ENCODE data around the gene CELF4.
A peak's percentile ranks its signal among the peaks of the same experiment; 100 is the strongest.

Gene CELF4

GRCh38 chr18:37505321-37505720, 60.3 kb downstream of the CELF4 start:
- DNase-seq = no peak
- no peak for TF ChIP-seq CTCF (IDR thresholded peaks at IDR 0.05; ENCODE audit: low read depth, low read length)
- no peaks in the 10 kb centered on the region for H3K36me3 ChIP-seq
- H3K27ac ChIP-seq = no peak overlapping the region
- no peak overlapping the region for H3K4me3 ChIP-seq (ENCODE audit: low read depth, low read length)
- H3K9me3 ChIP-seq (ENCODE audit: severe bottlenecking) = peaks cover 11% of the 10 kb centered on the region
- H3K27me3 ChIP-seq (ENCODE audit: insufficient read depth, low read depth, severe bottlenecking) = no peaks in the 10 kb centered on the region

GRCh38 chr18:37502601-37503000, 63.0 kb downstream of the CELF4 start:
- H3K4me3 ChIP-seq (ENCODE audit: low read depth, low read length) = no peak overlapping the region
- no peaks in the 10 kb centered on the region for H3K9me3 ChIP-seq (ENCODE audit: severe bottlenecking)
- H3K27me3 ChIP-seq (ENCODE audit: insufficient read depth, low read depth, severe bottlenecking) = no peaks in the 10 kb centered on the region
- no peaks in the 10 kb centered on the region for H3K36me3 ChIP-seq
- DNase-seq = no peak
- TF ChIP-seq CTCF (IDR thresholded peaks at IDR 0.05; ENCODE audit: low read depth, low read length) = no peak
- no peak overlapping the region for H3K27ac ChIP-seq

GRCh38 chr18:37502036-37502435, 63.6 kb downstream of the CELF4 start:
- Histone ChIP-seq H3K9me3 (ENCODE audit: severe bottlenecking) (no peaks in the 10 kb centered on the region), H3K36me3 (no peaks in the 10 kb centered on the region), H3K27me3 (ENCODE audit: insufficient read depth, low read depth, severe bottlenecking) (no peaks in the 10 kb centered on the region), H3K4me3 (ENCODE audit: low read depth, low read length) (no peak overlapping the region), H3K27ac (no peak overlapping the region)
- TF ChIP-seq CTCF (IDR thresholded peaks at IDR 0.05; ENCODE audit: low read depth, low read length) = no peak
- DNase-seq = no peak

GRCh38 chr18:37501136-37501535, 64.5 kb downstream of the CELF4 start:
- H3K27ac ChIP-seq = no peak overlapping the region
- no peaks in the 10 kb centered on the region for H3K36me3 ChIP-seq
- no peak overlapping the region for H3K4me3 ChIP-seq (ENCODE audit: low read depth, low read length)
- no peak for TF ChIP-seq CTCF (IDR thresholded peaks at IDR 0.05; ENCODE audit: low read depth, low read length)
- no peaks in the 10 kb centered on the region for H3K9me3 ChIP-seq (ENCODE audit: severe bottlenecking)
- H3K27me3 ChIP-seq (ENCODE audit: insufficient read depth, low read depth, severe bottlenecking) = no peaks in the 10 kb centered on the region
- DNase-seq = no peak

- Histone ChIP-seq H3K36me3 (no peaks in the 10 kb centered on the region), H3K9me3 (ENCODE audit: severe bottlenecking) (no peaks in the 10 kb centered on the region), H3K4me3 (ENCODE audit: low read depth, low read length) (no peak overlapping the region), H3K27me3 (ENCODE audit: insufficient read depth, low read depth, severe bottlenecking) (no peaks in the 10 kb centered on the region), H3K27ac (no peak overlapping the region)
- TF ChIP-seq CTCF (IDR thresholded peaks at IDR 0.05; ENCODE audit: low read depth, low read length) = no peak
- no peak for DNase-seq
Measured at GRCh38 chr18:37499913-37500312, 65.7 kb downstream of the CELF4 start.

- Histone ChIP-seq H3K36me3 (no peaks in the 10 kb centered on the region), H3K27ac (no peak overlapping the region), H3K9me3 (ENCODE audit: severe bottlenecking) (no peaks in the 10 kb centered on the region), H3K4me3 (ENCODE audit: low read depth, low read length) (no peak overlapping the region), H3K27me3 (ENCODE audit: insufficient read depth, low read depth, severe bottlenecking) (no peaks in the 10 kb centered on the region)
- DNase-seq = peak; percentile 43
- peak; percentile 38; the same call in 1 of the 2 replicates for TF ChIP-seq CTCF (IDR thresholded peaks at IDR 0.05; ENCODE audit: low read depth, low read length)
Measured at GRCh38 chr18:37499044-37499443, 66.6 kb downstream of the CELF4 start.
